Subcutaneous preadipocyte (primary cell): ENCODE data around the gene PCNT. TPM values are rescaled to one million over a fixed set of nuclear protein-coding genes. Genes with fewer than 3 reads are reported as not detected.

Source experiments
- total RNA-seq: library from RNA; depleted of rRNA; stranded (reverse); fragments of >200 nt; gene quantifications from 2 replicates; pipeline ENCODE4 v1.2.3, GENCODE V29; 2012

Gene PCNT
- 23.5 and 34.4 TPM in 2 replicates for total RNA-seq

GRCh38 chr21:46323710-46324389 lies at the start of gene PCNT, which contains the start of gene C21orf58:
Gene PCNT, plus strand, starts transcription at chr21:46324156. Its CDS starts 73 bp downstream, at chr21:46324229.
Gene C21orf58, minus strand, starts transcription at chr21:46323870. Its CDS starts 1,132 bp downstream, at chr21:46322738.

GRCh38 chr21:46285206-46285661 lies 38.7 kb upstream of the PCNT start, which contains the start of gene MCM3AP:
Gene MCM3AP, minus strand, starts transcription at chr21:46285611. Its CDS starts 325 bp downstream, at chr21:46285286.

GRCh38 chr21:46285761-46286647 lies 38.0 kb upstream of the PCNT start, which contains the start of gene YBEY:
Gene YBEY, plus strand, starts transcription at chr21:46286342. Its CDS starts 572 bp downstream, at chr21:46286914.

GRCh38 chr21:46458315-46459023 lies 134.5 kb downstream of the PCNT start, which contains the start of gene DIP2A:
Gene DIP2A, plus strand, starts transcription at chr21:46458891. Its CDS starts 241 bp downstream, at chr21:46459132.

Other genes starting within 250 kb of the PCNT start
- 1,641 and 2,374 TPM in 2 replicates for gene COL6A2, start 226.0 kb upstream of the PCNT start, total RNA-seq
- 0.37 TPM in 1 of 2 replicates, not detected in the other for gene FTCD, start 168.6 kb upstream of the PCNT start, total RNA-seq
- gene SPATC1L, start 139.7 kb upstream of the PCNT start, total RNA-seq: 7.6 and 15.4 TPM in 2 replicates
- gene LSS, start 95.4 kb upstream of the PCNT start, total RNA-seq: 94.8 and 122 TPM in 2 replicates
- 66.1 and 88.0 TPM in 2 replicates for gene MCM3AP, start 38.5 kb upstream of the PCNT start, total RNA-seq
- gene YBEY, start 37.8 kb upstream of the PCNT start, total RNA-seq: 11.8 and 11.9 TPM in 2 replicates
- 5.9 and 10.9 TPM in 2 replicates for gene C21orf58, start 286 bp upstream of the PCNT start, total RNA-seq
- gene DIP2A, start 134.7 kb downstream of the PCNT start, total RNA-seq: 26.8 and 37.3 TPM in 2 replicates